Thoracic aorta (tissue), 2 donors: ENCODE results near the gene TSPAN31. TPM values are rescaled to one million over a fixed set of nuclear protein-coding genes. Genes with fewer than 3 reads are reported as not detected.
A peak's percentile ranks its signal among the peaks of the same experiment; 100 is the strongest.

ENCODE experiments used
- ATAC-seq: fragments of 150-250 bp; one replicate; pipeline ENCODE4 v1.8.0; 2017; ENCODE audit warnings: low read depth; ENCODE audit not compliant: insufficient number of reproducible peaks, low FRiP score
- DNase-seq: peaks from one replicate; pipeline ENCODE4 v3.0.0-alpha.2; 2020; ENCODE audit warnings: low spot score
- H3K27ac ChIP-seq, 2 donors: fragments of 200-600 bp; sonication (generic); 1 replicate in 1 of 2; 2 replicates in 1 of 2; pipeline ENCODE4 v1.5.1; 2016; ENCODE audit warnings: mild to moderate bottlenecking in 2 of 2, moderate library complexity in 2 of 2
- H3K27me3 ChIP-seq: fragments of 200-600 bp; sonication (generic); replicated peaks from 2 replicates; pipeline ENCODE4 v1.6.0; 2016; ENCODE audit warnings: mild to moderate bottlenecking; ENCODE audit not compliant: insufficient read depth
- H3K36me3 ChIP-seq: fragments of 200-600 bp; sonication (generic); one replicate; pipeline ENCODE4 v1.5.1; 2016
- H3K4me1 ChIP-seq, 2 donors: fragments of 200-600 bp; sonication (generic); 1 replicate in 1 of 2; 2 replicates in 1 of 2; pipeline versions ENCODE4 v1.5.1 to v1.6.0; 2016; ENCODE audit warnings: low read depth in 2 of 2, mild to moderate bottlenecking in 1 of 2; ENCODE audit not compliant: control insufficient read depth in 1 of 2
- H3K4me3 ChIP-seq: fragments of 200-600 bp; sonication (generic); 2 replicates; pipeline ENCODE4 v1.5.1; 2016; ENCODE audit warnings: mild to moderate bottlenecking
- H3K9me3 ChIP-seq: fragments of 200-600 bp; sonication (generic); 2 replicates; pipeline ENCODE4 v1.5.1; 2016
- CTCF ChIP-seq: fragments of 200-600 bp; sonication (generic); IDR thresholded peaks from one replicate; pipeline ENCODE4 v1.5.1; 2019; ENCODE audit warnings: antibody characterized with exemption
- total RNA-seq, 2 donors: library from RNA; depleted of rRNA; stranded (reverse); fragments of >200 nt; gene quantifications; one replicate each; pipeline versions ENCODE4 v1.1.0 to v1.2.3, GENCODE V29; 2016

Gene TSPAN31
- total RNA-seq, 2 donors from 2014 or later, result 58.8 to 115 TPM

- Histone ChIP-seq H3K9me3 (no peaks in the 10 kb centered on the region), H3K4me3 (no peak overlapping the region), H3K36me3 (peaks cover 25% of the 10 kb centered on the region), H3K27me3 (no peaks in the 10 kb centered on the region), H3K4me1 (peaks cover 0 to 19% of the 10 kb centered on the region in 2 donors), H3K27ac (no peak overlapping the region)
- ATAC-seq, result no peak
- TF ChIP-seq CTCF, result no peak
- DNase-seq, result no peak
These were observed 20.6 kb upstream of the TSPAN31 start for GRCh38 chr12:57724003-57724935.

- DNase-seq (no peak), ATAC-seq (no peak)
- Histone ChIP-seq H3K9me3 (no peaks in the 10 kb centered on the region), H3K27me3 (no peaks in the 10 kb centered on the region), H3K27ac (no peak overlapping the region), H3K4me3 (no peak overlapping the region), H3K4me1 (peaks cover 0 to 19% of the 10 kb centered on the region in 2 donors), H3K36me3 (peaks cover 16% of the 10 kb centered on the region)
- TF ChIP-seq CTCF, result no peak
These were observed 19.7 kb upstream of the TSPAN31 start for GRCh38 chr12:57724936-57725740.

GRCh38 chr12:57725851-57726150 is 19.0 kb upstream of the TSPAN31 start:
- DNase-seq, result no peak
- H3K27me3 ChIP-seq, result no peaks in the 10 kb centered on the region
- no peak for ATAC-seq

GRCh38 chr12:57726151-57726883 is 18.5 kb upstream of the TSPAN31 start:
- H3K4me1 ChIP-seq, result peaks cover 0 to 19% of the 10 kb centered on the region in 2 donors
- peak; percentile 60 for TF ChIP-seq CTCF
- H3K9me3 ChIP-seq, result no peaks in the 10 kb centered on the region
- H3K27ac ChIP-seq, result no peak overlapping the region
- peak overlapping the region; percentile 77 for H3K4me3 ChIP-seq
- no peak for DNase-seq
- peak; percentile 20 for ATAC-seq
- H3K27me3 ChIP-seq, result no peaks in the 10 kb centered on the region
- peaks cover 6% of the 10 kb centered on the region for H3K36me3 ChIP-seq

More at GRCh38 chr12:57725851-57726150, 19.0 kb upstream of the TSPAN31 start:
- H3K27ac ChIP-seq, result no peak overlapping the region
- peaks cover 11% of the 10 kb centered on the region for H3K36me3 ChIP-seq
- H3K9me3 ChIP-seq, result no peaks in the 10 kb centered on the region
- peak overlapping the region; percentile 77 for H3K4me3 ChIP-seq
- peaks cover 0 to 19% of the 10 kb centered on the region in 2 donors for H3K4me1 ChIP-seq
- no peak for TF ChIP-seq CTCF
